ELF-1 (cell line): ENCODE data around the gene MYOD1.

Source experiments
- DNase-seq: peaks from one replicate; pipeline ENCODE4 v3.0.0-alpha.2; 2016; ENCODE audit warnings: low read depth, low spot score

Gene MYOD1

GRCh38 chr11:17771415-17771814, 52.0 kb downstream of the MYOD1 start:
- DNase-seq: no peak
